Bone marrow (tissue), 2 donors: ENCODE results near the gene LTBP3.
"Not testable (repeated sequence)": the region's sequence is repeated elsewhere in the genome, so short reads cannot be mapped to it uniquely, and the experiment has no call there.

Experiments
- DNase-seq, 2 donors: peaks; one replicate each; lab custom pipeline; 2025; lab: John Stamatoyannopoulos, UW

Gene LTBP3

GRCh38 chr11:65571940-65572339 is 13.8 kb upstream of the LTBP3 start:
- no peak for DNase-seq

- DNase-seq = no peak
Observed at GRCh38 chr11:65571420-65571819, 13.3 kb upstream of the LTBP3 start.

GRCh38 chr11:65569973-65570918 is 12.1 kb upstream of the LTBP3 start, which contains the start of gene ZNRD2:
ZNRD2 (plus strand) TSS chr11:65570477; CDS start chr11:65570492, 15 bp downstream.
- DNase-seq = peak; percentile 97 to 99

- DNase-seq = no peak
Observed at GRCh38 chr11:65569164-65569972, 11.2 kb upstream of the LTBP3 start.

GRCh38 chr11:65565624-65566453 is 7.7 kb upstream of the LTBP3 start:
- DNase-seq = no peak

- not testable (repeated sequence) for DNase-seq
Observed at GRCh38 chr11:65564879-65565559, 6.9 kb upstream of the LTBP3 start.

- no peak for DNase-seq
Observed at GRCh38 chr11:65563601-65564000, 5.4 kb upstream of the LTBP3 start.

- no peak for DNase-seq
Observed at GRCh38 chr11:65562788-65563187, 4.6 kb upstream of the LTBP3 start.

- no peak for DNase-seq
Observed at GRCh38 chr11:65562020-65562419, 3.9 kb upstream of the LTBP3 start.

- no peak for DNase-seq
Observed at GRCh38 chr11:65560555-65561418, 2.6 kb upstream of the LTBP3 start.

GRCh38 chr11:65559951-65560537 is 1.9 kb upstream of the LTBP3 start:
- no peak for DNase-seq

- no peak for DNase-seq
Observed at GRCh38 chr11:65559535-65559934, 1.4 kb upstream of the LTBP3 start.

GRCh38 chr11:65558930-65559509 is 861 bp upstream of the LTBP3 start:
- no peak for DNase-seq

- DNase-seq = no peak
Observed at GRCh38 chr11:65557280-65558001, 718 bp downstream of the LTBP3 start.

- DNase-seq = no peak
Observed at GRCh38 chr11:65556470-65557279, 1.5 kb downstream of the LTBP3 start.

- DNase-seq = peak in 1 of 2 donors; percentile 16
Observed at GRCh38 chr11:65555693-65556231, 2.4 kb downstream of the LTBP3 start.

GRCh38 chr11:65554842-65555430 is 3.2 kb downstream of the LTBP3 start:
- no peak for DNase-seq
